ENCODE data around the gene CDC14B.

CDC14B gene

DNA sequence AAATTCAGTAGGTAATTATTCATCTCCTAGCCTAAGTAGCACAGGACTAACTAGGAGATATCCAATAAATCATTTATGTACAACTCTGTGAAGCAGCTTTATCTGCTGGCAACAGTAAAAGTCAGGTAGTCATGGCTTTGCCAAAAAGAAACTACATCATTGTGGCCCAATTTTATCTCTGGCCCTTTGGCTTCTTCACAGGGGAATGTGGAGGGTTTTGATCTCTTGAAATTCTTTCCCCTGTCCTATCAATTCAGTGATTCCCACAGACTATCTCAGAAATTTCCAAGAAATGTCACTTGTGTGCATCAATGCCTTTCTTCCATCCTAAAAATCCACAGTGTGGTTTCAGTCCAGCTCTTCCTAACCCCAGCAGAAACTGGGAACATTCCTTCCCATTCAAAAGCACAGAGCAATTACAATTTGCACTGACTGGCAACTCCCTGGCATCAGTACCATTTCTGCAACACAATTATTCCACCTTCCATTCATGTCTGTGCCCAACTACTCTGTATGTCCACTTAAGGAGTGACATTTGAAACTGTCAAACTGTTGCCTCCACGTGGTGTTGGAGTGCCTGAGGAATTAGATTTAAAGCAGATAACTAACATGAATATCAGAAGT, 6.6 kb downstream of the CDC14B start:
- TF ChIP-seq GATA2 (IDR thresholded peaks at IDR 0.05; ENCODE audit: low read depth, low read length) (no peak), GATA3 (IDR thresholded peaks at IDR 0.05; ENCODE audit: low read depth, low read length) (no peak)

DNA sequence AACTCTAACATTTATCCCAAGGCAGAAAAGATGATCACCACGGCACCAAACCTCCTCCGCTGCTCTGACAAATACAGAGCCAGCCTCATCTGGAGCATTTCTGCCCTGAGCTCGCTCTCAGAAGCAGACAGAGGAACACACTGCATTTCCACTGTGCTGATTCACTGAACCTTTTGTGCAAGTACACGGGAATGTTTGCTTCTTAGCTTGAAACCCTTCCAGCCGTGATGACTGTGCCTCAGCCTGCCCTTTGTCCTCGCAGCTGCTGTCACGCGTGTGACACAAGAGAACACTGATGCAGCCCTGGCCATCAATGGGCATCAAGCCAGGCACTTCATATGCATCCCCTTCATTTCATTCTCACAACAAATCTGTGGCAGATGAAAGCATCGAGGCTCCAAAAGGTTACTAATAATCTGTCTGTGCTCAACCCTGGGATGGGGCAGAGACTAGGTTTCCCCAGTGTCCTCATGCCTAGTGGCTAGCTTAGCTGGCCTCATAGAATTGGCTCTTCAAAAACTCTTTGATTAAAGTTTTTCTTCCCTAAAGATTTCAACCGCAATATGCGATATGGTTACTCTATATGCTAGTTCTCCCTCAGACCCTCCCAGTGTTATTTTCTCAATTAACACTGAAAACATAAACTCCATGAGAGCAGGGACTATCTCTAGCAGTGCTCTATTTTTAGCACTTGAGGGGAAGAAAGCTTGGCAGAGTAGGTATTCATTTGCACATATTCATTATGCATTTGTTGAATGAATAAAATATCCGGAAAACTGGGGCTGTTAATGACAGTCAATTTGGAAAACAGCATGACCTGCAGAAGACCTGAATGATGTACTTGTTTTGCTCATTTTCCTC, 7.3 kb downstream of the CDC14B start:
- TF ChIP-seq GATA3 (IDR thresholded peaks at IDR 0.05; ENCODE audit: low read depth, low read length): no peak
- TF ChIP-seq GATA2 (IDR thresholded peaks at IDR 0.05; ENCODE audit: low read depth, low read length): no peak

DNA sequence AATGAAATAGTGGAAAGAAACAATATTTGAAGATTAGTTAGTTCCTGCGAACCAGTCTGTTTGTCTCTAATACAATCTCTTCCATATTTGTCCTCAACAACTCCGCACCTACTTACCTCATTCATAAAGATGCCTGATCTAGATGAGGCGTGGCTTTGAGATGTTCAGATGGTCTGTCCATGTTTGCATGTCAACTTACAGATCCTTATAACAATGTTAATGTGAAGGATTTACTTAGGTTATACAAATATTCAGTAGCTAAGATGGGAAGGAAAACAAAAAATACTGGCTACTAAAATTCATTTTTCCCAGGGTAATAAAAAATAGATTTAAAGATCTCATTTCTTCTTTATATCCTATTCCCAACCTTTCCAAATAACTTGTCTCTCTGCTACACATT, 8.3 kb downstream of the CDC14B start:
- TF ChIP-seq GATA2 (IDR thresholded peaks at IDR 0.05; ENCODE audit: low read depth, low read length): no peak
- TF ChIP-seq GATA3 (IDR thresholded peaks at IDR 0.05; ENCODE audit: low read depth, low read length): no peak

DNA sequence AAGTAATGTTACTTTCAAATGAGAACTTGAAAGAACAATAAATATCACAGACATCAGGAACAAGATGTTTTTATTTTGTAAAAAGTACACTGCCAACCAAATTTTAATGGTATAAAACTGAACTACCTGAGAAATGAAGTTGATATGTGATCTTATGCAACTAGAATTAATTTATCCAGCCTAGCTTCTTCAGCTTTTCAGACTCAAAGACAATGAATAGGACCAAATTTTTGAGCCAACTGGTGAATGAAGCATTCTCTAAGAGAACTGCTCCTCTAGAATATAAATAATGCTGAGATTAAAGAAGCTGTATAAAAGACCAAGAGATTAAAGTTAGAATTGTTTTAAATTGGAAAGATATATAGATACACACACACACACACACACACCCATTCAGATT, 9.9 kb downstream of the CDC14B start:
- TF ChIP-seq GATA3 (IDR thresholded peaks at IDR 0.05; ENCODE audit: low read depth, low read length) (no peak), GATA2 (IDR thresholded peaks at IDR 0.05; ENCODE audit: low read depth, low read length) (no peak)

DNA sequence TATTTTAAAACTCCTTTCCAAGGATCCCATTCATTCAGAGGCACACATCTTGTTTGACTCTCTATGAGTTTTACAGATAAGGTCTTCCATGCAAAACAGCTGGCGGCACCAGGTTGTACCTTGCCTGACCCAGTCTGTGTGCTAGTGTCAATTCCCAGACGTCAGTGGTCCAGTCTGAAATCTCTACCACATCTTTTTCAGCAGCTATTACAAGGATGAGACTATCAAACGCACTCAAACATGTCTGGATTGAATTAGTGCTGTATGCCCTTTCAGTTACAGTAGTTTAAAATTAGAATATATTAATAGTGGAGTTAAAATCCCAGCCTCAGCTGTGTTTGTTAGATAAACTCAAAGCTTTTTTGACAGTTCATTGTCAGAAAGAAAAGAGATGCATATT, 11.7 kb downstream of the CDC14B start:
- peak; percentile 76 for TF ChIP-seq GATA2 (IDR thresholded peaks at IDR 0.05; ENCODE audit: low read depth, low read length)
- no peak for TF ChIP-seq GATA3 (IDR thresholded peaks at IDR 0.05; ENCODE audit: low read depth, low read length)

DNA sequence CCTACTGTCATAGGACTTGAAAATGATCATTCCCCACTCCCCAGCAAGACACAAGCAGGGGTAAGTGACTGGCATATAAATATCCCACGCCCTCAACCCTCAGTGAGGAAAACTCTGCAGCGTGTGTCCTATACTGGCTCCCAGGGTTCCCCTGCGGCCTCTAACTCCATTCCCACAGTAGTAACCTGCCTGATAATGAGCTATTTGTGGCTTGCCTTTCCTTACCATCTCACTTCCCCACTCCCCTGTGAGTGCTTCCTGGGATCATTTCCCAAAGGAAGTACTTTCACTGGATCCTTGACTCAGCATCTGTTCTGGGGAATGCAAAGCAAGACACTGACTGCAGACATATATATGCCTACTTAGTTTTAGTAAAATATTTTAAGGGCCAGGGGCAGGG, 14.3 kb downstream of the CDC14B start:
- TF ChIP-seq GATA3 (IDR thresholded peaks at IDR 0.05; ENCODE audit: low read depth, low read length): no peak

DNA sequence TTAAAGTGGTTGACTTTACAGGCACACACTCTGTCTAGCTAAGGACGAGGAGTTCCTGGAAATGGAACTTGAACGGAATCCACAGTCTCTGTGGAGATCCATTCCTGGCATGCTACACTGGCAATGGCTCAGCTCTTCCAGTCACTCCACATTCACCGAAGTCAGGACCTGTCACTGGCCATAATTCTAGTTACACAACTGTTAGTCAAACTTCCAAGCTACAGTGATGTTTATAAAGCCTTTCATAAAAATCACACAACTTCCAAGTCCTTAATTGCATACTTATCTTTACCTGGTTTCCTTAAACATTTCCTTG, 15.7 kb downstream of the CDC14B start:
- TF ChIP-seq GATA2 (IDR thresholded peaks at IDR 0.05; ENCODE audit: low read depth, low read length): no peak
- TF ChIP-seq GATA3 (IDR thresholded peaks at IDR 0.05; ENCODE audit: low read depth, low read length): no peak

DNA sequence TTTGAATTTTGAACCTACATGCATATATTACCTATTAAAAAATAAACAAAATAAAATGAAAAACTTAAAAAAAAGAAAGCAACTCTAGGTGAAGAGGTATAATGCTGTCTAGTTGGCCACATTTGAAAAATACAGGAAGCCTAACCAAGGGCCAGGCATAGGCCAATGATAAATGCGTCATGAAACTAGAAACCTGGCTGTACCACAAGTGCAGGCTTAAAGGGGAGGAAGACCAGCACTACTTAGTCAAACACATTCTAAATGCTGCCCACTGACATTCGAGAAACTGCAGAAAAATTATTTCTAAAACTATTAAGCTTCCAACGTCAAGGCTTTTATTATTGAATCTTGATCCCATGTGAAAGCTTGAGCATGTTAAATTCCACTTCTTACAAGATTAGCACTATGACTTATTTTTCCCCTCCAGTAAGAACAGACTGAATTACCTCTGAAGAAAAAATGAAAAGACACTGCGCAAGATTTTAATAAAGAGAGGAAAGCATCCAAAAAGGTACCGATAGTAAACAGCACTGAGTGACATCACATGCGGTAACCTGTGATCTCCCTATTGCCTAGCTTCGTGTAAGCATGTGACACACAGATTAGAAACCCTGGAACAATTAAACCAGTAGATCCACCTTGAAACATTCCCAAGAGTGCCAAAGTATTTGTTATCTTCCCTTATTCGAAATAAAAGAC, 16.2 kb downstream of the CDC14B start:
- TF ChIP-seq GATA2 (IDR thresholded peaks at IDR 0.05; ENCODE audit: low read depth, low read length) (no peak), GATA3 (IDR thresholded peaks at IDR 0.05; ENCODE audit: low read depth, low read length) (no peak)

DNA sequence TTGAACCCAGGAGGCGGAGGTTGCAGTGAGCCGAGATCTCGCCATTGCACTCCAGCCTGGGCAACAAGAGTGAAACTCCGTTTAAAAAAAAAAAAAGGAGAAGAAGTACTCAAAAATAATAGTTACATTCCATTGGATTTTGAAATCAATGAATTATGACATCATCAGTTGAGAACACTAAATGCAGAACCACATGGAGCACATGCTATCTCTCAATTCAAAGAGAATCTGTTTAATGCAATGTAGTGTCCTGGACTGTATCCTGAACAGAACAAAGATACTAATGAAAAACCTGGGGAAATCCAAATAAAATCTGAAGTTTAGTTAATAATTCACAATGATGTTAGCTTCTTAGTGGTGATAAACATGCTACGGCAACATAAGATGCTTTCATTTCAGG, 20.3 kb downstream of the CDC14B start:
- TF ChIP-seq GATA3 (IDR thresholded peaks at IDR 0.05; ENCODE audit: low read depth, low read length) (no peak), GATA2 (IDR thresholded peaks at IDR 0.05; ENCODE audit: low read depth, low read length) (no peak)

DNA sequence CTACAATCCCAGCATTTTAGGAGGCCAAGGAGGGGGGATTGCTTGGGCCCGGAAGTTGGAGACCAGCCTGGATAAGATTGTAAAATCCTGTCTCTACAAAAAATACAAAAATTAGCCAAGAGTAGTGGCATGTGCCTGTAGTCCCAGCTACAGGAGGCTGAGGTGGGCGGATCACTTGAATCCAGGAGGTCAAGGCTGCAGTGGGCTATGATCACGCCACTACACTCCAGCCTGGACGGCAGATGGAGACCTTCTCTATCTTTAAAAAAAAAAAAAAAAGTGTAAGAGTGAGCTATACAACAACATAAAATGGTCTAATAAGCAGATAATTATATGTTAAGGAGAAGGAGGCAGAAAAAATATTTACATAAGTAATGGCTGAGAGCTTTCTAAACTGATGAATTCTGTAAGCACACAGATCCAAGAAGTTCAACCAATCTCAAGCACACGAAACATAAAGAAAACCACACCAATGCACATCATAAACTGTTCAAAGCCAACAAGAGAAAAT, 23.0 kb downstream of the CDC14B start:
- TF ChIP-seq GATA2 (IDR thresholded peaks at IDR 0.05; ENCODE audit: low read depth, low read length): no peak
- no peak for TF ChIP-seq GATA3 (IDR thresholded peaks at IDR 0.05; ENCODE audit: low read depth, low read length)

DNA sequence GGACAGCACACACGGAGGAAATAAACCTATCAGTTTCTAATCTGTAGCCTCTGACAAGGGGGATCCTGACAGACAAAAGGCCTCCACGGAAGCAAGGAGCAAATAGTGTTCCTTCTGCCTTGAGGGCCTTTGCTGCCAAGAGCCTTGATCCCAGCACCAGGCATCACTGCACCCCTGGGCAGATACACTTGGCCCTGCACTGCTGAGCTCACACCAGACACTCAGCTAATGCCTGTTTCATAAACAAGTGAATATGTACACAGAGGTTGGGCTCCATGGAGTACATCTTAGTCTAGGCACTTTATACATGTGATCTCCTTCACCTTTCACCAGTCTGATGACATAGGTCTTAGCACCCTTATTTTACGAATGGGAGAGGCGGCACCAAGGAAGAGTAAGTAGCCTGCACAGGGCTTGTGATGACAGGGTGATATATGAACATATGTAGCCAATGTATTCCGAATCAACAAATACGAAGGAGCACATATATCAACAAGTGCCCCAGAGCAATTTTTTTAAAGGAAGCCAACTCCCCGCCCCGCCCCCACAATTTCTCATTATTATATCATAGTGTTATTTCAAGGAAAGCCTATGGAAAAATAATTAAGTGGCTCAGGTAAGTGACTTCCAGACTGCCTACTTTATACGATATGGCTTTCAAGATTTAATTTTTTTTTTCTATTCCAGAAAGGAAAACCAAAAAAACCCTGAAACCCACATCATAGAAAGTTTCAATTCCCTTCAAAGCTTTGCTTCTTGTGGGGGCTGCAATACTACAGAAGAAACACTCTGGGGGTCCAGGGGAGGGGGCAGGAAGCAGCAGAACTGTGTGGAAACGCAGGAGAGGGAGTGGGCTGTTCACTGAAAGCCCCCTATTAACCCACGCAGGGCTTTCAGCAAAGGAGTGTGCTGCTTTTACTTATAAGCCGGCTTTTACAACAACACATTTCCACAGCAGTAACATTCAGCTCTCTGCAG, 32.0 kb downstream of the CDC14B start:
- TF ChIP-seq GATA2 (IDR thresholded peaks at IDR 0.05; ENCODE audit: low read depth, low read length): no peak
- TF ChIP-seq GATA3 (IDR thresholded peaks at IDR 0.05; ENCODE audit: low read depth, low read length): no peak

DNA sequence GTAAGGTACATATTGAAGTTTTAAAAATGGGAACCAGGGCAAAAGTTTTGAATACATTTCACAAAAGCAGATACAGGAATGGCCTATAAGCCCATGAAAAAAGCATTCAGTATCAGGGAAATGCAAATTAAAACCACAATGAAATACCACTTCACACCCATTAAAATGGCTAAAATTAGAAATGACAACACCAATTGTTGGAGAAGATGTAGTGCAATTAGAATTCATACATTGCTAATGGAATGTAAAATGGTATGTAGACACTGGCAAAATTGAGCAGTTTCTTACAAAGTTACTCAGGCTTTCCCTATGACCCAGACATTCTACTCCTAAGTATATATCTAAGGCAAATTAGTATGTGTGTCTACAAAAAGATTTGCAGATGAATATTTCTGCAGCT, 34.2 kb downstream of the CDC14B start:
- no peak for TF ChIP-seq GATA2 (IDR thresholded peaks at IDR 0.05; ENCODE audit: low read depth, low read length)
- no peak for TF ChIP-seq GATA3 (IDR thresholded peaks at IDR 0.05; ENCODE audit: low read depth, low read length)

DNA sequence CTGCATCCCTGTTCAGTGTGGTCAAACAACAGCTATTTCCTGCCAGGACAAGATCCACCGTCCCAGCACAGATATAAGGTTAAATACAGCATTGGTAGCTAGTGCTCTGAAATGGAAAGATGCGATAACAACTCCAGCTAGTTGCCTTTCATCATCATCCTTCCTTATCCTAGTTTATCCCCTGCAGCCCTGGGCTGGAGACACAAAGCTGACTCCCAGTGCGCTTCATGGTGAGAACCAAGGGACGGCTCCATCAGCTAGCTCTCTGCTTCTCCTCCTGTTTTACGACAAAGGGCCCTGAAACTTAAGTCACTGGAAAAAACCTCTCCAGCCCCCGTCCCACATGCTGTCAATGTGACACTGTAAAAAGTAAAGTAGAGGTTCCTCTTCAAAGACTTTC, 37.9 kb downstream of the CDC14B start:
- TF ChIP-seq GATA3 (IDR thresholded peaks at IDR 0.05; ENCODE audit: low read depth, low read length): no peak
- no peak for TF ChIP-seq GATA2 (IDR thresholded peaks at IDR 0.05; ENCODE audit: low read depth, low read length)

DNA sequence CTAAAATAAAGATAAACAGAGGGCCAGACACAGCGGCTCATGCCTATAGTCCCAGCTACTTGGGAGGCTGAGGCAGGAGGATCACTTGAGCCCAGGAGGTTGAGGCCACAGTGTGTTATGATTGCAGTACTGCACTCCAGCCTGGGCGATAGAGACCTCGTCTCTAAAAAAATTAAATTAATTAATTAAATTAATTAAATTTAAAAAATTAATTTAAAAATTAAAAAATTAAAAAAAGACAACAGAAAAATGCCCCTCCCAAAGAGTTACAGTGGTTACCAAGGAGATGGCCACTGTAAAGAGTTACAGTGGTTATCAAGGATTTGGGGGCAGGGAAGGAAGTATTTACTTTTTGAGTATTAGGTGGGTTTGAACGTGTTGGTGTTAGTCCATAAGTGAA, 38.3 kb downstream of the CDC14B start:
- TF ChIP-seq GATA3 (IDR thresholded peaks at IDR 0.05; ENCODE audit: low read depth, low read length) (no peak), GATA2 (IDR thresholded peaks at IDR 0.05; ENCODE audit: low read depth, low read length) (no peak)
